ENCODE data around the gene SCAF1.
"Not testable (repeated sequence)": the region's sequence is repeated elsewhere in the genome, so short reads cannot be mapped to it uniquely, and the experiment has no call there.

SCAF1 gene

DNA sequence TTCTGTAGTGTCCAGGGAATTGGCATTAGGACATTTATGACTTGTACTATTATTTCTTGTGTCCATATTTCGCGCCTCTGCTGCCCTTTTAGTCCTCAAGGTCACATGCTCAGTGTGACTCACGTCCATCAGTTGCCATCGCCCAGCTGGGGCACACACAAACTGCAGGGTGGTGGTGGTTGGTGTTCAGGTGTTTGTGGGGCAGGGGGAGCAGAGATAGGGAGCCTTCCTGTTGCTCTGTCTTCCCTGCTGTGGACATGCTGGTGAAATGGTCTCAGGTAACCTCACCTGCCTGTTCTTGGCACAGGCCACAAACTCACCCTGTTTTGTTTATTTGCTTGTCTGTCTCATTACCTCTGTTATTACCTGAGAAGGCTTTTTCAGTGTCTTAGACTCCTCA is 28.6 kb upstream of the SCAF1 start:
- DNase-seq (ENCODE audit: insufficient read length, low spot score) (peak; percentile 27), FAIRE-seq (peak; percentile 85)

DNA sequence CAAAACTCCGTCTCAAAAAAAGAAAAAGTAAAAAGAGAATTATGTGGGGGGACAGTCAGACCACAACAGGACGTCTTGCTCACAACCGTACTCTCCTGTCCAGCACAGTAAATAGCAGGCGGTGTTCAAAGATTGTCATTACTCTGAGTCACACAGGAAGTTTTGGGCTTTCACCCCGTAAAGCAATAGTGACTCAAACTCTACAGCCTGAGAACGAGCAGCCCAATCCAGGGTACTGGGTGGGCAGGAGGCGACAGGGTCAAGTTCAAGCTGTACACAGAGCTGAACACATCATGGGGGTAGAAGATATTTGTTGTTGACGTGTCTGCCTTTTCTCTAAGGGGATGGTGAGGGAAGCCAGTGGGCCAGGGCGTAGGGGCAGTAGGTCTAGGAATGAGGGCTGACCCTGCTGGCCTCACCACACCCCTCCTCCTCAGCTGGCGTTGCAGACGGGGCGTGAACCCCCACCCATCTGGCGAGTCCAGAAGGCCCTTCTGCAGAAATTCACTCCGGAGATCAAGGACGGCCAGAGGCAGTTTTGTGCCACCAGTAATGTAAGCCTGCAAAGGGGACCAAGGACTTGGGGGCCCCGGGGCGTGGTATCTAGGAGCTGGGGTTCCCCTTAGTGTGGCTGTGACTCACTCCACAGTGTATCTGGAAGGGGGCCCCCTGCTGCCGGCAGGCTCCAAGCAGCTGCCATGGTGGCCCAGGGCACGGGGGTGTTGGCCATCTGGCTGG is 27.7 kb upstream of the SCAF1 start:
- DNase-seq (ENCODE audit: insufficient read length, low spot score) (peak; percentile 42), FAIRE-seq (peak; percentile 76)

DNA sequence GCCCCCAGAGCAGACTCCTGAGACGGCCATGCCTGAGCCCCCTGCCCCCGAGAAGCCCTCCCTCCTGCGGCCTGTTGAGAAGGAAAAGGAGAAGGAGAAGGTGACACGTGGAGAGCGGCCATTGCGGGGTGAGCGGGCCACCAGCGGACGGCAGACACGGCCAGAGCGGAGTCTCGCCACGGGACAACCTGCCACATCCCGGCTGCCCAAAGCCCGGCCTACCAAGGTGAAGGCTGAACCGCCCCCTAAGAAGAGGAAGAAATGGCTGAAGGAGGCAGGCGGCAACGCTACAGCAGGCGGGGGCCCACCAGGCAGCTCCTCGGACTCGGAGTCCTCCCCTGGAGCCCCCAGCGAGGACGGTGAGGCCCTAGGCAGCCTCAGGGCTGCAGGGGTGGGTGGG is 26.1 kb upstream of the SCAF1 start:
- no peak for FAIRE-seq

GRCh38 chr19:49616532-49616931 is 25.5 kb upstream of the SCAF1 start:
- DNase-seq (ENCODE audit: insufficient read length, low spot score) (no peak), FAIRE-seq (no peak)

More for the DNA sequence above, 26.1 kb upstream of the SCAF1 start:
- DNase-seq (ENCODE audit: insufficient read length, low spot score): no peak

DNA sequence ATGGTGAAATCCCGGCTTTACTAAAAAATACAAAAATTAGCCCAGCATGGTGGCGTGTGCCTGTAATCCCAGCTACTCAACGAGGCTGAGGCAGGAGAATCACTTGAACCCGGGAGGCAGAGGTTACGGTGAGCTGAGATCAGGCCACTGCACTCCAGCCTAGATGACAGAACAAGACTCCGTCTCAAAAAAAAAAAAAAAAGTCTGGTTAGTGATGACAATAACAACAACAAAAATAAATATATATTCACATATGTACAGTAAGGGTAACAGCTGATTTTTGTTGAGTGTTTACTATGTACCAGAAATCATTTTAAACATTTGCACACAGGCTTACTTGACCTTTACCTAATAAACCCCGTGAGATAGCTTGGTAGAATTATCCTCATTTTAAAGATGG is 25.1 kb upstream of the SCAF1 start:
- FAIRE-seq (no peak), DNase-seq (ENCODE audit: insufficient read length, low spot score) (no peak)

DNA sequence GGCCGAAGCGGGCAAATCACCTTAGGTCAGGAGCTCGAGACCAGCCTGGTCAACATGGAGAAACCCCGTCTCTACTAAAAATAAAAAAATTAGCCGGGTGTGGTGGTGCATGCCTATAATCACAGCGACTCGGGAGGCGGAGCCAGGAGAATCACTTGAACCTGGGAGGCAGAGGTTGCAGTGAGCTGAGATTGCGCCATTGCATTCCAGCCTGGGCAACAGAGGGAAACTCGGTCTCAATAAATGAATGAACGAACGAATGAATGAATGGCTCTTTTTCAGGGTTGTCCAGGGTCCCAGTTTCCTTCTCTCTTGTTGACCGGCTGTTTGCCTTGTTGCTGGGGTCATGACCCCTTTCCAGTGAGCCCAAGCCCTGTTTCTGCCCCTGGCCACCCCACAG is 24.1 kb upstream of the SCAF1 start:
- FAIRE-seq; DNase-seq (ENCODE audit: insufficient read length, low spot score): not testable (repeated sequence)

DNA sequence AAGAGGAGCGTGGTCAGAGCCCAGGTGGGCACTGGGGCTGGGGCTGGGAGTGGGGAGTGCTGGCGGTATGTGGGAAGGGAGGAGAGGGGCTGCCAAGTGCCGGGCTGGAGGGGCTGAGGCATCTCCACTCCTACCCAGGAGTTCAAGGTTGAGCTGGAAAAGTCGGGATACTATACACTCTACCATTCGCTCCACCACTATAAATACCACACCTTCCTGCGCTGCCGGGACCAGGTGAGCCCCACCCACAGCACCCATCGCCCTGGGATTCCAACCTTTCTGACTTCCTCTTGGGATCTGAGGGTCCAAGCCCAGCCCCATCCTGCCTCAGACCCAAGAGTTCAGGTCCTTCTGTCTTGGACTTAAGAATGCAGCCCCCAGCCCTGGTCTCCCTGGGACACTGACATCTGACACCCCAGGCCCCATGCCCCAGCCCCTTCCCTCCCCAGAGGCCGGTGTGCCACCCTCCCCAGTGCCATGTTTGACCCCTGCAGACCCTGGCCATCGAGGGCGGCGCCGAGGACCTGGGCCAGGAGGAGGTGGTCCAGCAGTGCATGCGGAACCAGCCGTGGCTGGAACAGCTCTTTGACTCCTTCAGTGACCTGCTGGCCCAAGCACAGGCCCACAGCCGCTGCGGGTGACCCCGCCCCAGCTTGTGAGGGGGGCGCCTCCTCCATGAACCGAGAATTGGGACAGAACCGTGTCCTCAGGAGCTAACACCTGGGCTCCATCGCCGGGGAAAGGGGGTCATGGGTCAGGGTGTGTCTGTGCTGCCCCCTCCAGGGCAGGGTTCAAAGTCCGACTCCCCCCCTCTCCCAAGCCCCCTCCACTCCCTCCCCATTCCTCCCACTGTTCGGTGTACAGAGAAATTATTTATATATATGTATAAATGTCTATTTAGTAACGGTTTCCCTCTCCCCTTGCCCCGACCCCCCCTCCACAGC is 16.8 kb upstream of the SCAF1 start:
- no peak for FAIRE-seq
- no peak for DNase-seq (ENCODE audit: insufficient read length, low spot score)

DNA sequence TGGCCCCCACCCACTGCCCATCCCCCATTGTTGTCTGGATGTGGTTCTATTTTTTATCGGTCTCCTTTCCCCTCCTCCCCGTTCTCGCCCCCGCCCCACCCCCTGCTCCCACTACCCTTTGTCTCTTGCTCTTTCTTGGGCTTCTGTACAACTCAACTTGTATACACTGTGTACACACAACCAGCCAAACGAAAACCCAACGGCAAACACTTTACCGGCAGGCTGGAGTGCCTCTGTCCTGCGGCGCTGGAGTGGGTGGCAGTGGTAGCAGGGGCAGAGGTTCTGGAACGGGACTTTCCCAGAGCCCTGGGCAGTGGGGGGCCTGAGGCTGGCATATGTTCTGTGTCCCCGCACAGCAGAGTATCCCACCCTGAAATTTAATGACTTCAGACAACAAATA is 15.8 kb upstream of the SCAF1 start:
- FAIRE-seq: no peak
- no peak for DNase-seq (ENCODE audit: insufficient read length, low spot score)

- DNase-seq (ENCODE audit: insufficient read length, low spot score): no peak
- FAIRE-seq: no peak
These were observed 12.3 kb upstream of the SCAF1 start for GRCh38 chr19:49629659-49630058.

- FAIRE-seq (no peak), DNase-seq (ENCODE audit: insufficient read length, low spot score) (no peak)
These were observed 10.9 kb upstream of the SCAF1 start for GRCh38 chr19:49631014-49631588.

DNA sequence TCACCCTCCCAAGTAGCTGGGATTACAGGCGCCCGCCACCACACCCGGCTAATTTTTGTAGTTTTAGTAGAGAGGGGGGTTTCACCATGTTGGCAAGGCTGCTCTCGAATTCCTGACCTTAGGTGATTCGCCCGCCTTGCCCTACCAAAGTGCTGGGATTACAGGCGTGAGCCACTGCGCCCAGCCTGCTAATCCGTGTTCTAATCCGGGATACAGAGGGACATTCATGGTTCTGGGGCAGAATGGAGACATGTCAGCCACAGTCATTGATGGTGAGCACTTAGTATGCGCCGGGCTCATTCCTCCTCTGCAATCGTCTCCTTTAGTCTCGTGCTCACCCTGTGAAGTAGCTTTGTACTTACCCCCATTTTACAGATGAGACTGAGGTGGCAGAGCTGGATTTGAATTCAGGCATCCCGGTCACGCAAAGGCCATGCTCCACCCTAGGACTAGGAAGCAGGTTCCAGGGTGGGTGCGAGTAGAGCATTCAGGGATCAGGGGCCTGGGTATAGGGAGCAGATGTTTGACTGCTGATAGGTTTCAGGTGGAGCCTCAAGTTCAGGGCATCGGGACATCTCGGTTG is 10.3 kb upstream of the SCAF1 start:
- no peak for FAIRE-seq
- DNase-seq (ENCODE audit: insufficient read length, low spot score): no peak

DNA sequence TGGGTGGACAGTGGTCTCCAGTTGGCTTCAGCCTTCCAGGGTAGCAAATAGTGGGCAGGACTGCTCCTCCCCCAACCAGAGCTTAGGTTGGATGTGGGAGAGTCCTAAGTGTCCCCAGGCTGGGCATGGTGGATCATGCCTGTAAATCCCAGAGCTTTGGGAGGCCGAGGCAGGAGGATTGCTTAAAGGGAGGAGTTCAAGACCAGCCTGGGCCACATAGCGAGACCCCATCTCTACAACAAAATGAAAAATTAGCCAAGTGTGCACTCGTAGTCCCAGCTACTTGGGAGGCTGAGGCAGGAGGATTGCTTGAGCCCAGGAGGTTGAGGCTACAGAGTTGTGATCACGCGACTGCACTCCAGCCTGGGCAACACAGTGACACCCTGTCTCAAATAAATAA is 9.4 kb upstream of the SCAF1 start:
- DNase-seq (ENCODE audit: insufficient read length, low spot score) (no peak), FAIRE-seq (no peak)

DNA sequence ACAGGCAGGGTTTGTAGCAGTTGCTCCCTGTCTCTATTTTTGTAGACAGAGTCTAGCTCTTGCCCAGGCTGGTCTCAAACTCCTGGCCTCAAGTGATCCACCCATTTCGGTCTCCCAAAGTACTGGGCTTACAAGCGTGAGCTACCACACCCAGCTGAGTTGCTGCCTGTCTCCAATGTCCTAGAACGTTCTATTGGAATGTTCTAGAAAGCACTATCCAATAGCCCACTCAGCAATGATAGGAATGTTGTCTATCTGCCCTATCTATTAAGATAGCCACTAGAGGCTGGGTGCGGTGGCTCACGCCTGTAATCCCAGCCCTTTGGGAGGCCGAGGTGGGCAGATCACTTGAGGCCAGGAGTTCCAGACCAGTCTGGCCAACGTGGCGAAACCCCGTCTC is 8.7 kb upstream of the SCAF1 start:
- FAIRE-seq; DNase-seq (ENCODE audit: insufficient read length, low spot score): not testable (repeated sequence)

GRCh38 chr19:49635530-49636232 is 6.3 kb upstream of the SCAF1 start:
- no peak for DNase-seq (ENCODE audit: insufficient read length, low spot score)
- no peak for FAIRE-seq

GRCh38 chr19:49636233-49636932 is 5.6 kb upstream of the SCAF1 start:
- DNase-seq (ENCODE audit: insufficient read length, low spot score): no peak
- FAIRE-seq: no peak

DNA sequence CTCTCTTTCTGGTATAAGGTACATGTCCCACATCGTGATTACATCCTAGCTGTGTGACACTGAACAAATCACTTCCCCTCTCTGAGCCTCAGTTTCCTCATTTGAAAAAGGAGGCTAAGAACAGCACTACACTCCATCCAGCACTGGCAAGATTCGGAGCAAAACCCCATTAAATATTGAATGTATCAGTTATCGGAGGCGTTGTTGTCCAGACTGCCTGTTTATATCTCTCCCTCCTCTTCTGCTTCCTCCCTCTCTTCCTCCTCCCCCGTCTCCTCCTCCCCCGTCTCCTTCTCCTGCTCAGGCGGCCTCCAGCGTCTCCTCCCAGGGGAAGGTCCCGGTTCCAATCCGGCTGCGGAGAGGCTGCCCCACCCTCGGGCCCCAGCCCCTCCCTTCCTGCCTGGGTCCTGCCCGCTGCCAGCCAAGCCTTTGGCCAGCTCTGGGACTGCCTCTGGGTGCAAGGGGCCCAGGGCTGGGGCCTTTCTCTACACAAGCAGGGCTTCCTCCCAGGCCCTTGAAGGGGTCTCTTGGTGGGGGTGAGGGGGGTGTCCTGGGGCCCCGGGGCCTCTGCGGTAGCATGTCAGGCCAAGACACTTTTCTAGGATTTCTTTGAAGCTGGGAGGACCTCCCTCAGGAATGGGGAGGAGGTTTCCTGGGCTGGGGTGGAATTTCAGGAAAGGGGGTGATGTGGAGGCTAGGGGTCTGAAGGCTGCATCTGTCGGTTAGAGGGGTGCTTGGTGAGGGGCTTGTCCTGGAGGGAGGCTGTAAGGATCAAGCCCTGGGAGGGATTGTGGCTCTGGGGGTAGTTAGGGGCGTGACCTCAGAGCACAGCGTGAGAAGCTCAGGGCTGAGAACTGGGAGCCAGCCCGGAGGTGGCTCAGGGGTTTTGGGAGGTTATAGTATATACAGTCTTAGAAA is 3.9 kb upstream of the SCAF1 start:
- FAIRE-seq: peak; percentile 9

DNA sequence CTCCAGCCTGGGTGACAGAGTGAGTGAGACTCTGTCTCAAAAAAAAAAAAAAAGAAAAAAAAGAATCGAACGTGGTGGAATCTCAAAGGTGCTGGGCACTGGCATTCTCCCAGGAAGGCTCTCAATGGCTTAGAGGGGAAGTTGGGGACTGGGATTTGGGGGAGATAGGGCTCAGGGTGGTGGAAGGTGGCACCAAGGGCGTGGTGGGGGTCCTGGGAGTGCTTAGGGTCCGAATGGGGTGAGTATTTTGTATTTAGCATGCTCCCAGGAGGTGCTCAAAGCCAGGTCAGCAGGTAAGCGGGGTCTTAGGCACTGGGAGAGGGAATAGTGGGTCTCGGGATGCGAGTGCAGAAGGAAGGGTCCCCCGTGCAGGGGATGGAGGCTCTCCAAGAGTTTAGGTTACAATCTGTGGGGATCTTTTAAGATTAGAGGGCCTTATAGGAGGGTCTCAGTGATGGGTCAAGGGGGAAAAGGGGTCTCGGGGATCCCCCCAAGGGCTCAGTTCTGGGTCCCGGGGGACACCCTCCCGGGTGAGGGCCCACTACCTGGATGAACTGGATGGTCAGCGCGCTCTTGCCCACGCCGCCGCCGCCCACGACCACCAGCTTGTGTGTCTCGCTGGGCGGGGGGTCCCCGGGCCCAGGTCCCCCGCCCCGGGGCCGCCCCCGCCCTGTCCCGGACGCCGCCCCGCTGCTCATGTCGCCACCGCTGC is 2.5 kb upstream of the SCAF1 start:
- no peak for FAIRE-seq
- DNase-seq (ENCODE audit: insufficient read length, low spot score): no peak

More for the DNA sequence above, 3.9 kb upstream of the SCAF1 start:
- peak; percentile 68 for DNase-seq (ENCODE audit: insufficient read length, low spot score)
